HFF-Myc (cell line): ENCODE data around the gene NDUFS8.
A peak's percentile ranks its signal among the peaks of the same experiment; 100 is the strongest.

Experiments
- DNase-seq: peaks from one replicate; pipeline ENCODE4 v3.0.0-alpha.2; 2011; ENCODE audit warnings: low read depth; ENCODE audit errors: extremely low read depth
- H3K4me3 ChIP-seq: replicated peaks from 2 replicates; pipeline ENCODE4 v1.5.1; 2011; ENCODE audit warnings: low read depth, mild to moderate bottlenecking, control low read depth, low read length
- TF ChIP-seq, protein P1 (sequence below): IDR thresholded peaks from 2 replicates; pipeline ENCODE4 v1.5.1; 2012; ENCODE audit warnings: mild to moderate bottlenecking, low read depth, low read length, control low read depth; ENCODE audit errors: missing control alignments

Gene NDUFS8

DNA sequence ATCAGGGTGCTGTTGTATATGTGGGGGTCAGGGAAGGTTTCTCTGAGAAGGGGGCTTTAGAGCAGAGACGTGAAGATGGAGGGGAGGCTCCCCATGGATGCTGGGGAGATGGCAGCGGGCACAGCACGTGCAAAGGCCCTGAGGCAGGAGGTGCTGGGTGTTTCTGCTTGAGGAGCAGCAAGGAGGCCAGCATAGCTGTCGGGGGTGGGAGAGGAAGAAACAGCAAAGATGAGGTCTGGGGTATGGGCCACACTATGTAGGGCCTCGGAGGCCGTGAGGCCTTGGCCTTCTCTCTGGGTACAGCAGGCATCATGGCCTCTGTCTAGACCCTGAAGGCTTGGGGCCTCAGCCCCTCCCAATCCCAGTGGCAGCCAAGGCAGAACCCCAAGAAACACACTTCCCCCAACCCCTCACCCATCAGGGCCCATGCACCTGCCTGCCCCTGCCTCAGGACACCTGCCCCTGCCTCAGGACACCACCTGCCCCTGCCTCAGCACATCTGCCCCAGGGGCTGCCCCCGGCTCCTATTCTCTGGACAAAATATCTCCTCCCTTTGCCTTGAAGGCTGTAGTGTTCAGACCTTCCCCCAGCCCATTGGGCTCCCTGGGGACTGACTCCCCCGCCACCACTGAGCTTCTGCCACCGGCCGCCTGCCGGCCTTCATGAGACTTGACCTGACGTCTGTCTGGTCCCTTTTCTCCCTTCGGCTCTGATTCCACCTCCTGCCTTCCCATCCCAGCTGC is 14.1 kb upstream of the NDUFS8 start:
- TF ChIP-seq, protein P1, sequence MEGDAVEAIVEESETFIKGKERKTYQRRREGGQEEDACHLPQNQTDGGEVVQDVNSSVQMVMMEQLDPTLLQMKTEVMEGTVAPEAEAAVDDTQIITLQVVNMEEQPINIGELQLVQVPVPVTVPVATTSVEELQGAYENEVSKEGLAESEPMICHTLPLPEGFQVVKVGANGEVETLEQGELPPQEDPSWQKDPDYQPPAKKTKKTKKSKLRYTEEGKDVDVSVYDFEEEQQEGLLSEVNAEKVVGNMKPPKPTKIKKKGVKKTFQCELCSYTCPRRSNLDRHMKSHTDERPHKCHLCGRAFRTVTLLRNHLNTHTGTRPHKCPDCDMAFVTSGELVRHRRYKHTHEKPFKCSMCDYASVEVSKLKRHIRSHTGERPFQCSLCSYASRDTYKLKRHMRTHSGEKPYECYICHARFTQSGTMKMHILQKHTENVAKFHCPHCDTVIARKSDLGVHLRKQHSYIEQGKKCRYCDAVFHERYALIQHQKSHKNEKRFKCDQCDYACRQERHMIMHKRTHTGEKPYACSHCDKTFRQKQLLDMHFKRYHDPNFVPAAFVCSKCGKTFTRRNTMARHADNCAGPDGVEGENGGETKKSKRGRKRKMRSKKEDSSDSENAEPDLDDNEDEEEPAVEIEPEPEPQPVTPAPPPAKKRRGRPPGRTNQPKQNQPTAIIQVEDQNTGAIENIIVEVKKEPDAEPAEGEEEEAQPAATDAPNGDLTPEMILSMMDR = no peak
- no peak for DNase-seq
- H3K4me3 ChIP-seq = no peak overlapping the region

DNA sequence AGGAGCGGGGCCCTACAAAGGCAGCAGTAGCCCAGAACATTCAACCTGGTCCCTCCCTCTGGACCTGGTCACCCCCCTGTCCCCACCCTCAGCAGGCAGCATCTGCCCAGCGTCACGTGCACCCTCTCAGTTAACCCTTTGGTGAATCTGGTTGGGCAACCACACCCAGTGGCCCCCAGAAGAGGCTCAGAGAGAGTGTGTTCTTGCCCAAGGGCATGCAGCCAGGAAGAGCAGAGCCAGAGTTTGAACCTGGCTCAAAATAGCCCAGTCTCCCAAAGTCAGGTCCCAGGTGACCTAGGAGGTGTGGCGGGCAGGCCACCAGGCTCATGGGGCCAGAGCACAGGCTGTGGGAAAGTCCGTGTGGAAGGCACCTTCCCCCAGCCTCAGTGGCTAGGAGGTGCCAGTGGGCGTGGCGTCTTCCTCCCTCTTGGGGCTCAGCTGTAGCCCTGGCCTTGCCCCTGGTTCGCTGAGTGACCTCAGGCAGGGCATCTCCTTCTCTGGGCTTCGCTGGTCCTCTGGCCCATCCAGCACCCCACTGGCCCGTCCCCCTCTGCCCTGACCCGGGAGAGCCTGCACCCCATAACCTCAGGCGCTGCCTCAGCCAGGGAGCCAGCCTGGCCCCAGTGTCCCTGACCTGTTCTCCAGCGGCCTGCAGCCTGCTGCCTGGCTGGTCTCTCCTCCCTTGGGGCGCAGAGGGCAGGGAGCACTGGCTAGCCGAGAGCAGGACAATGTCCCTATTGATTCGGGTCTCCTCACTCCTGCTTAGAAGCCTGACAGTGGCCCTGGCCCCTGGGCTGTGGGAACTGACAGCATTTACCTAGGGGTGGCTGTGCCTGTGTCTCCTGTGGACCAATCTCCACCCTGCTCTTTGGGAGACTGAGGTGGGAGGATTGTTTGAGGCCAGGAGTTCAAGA is 13.3 kb upstream of the NDUFS8 start:
- TF ChIP-seq, protein P1 = no peak
- H3K4me3 ChIP-seq = no peak overlapping the region
- DNase-seq = no peak

DNA sequence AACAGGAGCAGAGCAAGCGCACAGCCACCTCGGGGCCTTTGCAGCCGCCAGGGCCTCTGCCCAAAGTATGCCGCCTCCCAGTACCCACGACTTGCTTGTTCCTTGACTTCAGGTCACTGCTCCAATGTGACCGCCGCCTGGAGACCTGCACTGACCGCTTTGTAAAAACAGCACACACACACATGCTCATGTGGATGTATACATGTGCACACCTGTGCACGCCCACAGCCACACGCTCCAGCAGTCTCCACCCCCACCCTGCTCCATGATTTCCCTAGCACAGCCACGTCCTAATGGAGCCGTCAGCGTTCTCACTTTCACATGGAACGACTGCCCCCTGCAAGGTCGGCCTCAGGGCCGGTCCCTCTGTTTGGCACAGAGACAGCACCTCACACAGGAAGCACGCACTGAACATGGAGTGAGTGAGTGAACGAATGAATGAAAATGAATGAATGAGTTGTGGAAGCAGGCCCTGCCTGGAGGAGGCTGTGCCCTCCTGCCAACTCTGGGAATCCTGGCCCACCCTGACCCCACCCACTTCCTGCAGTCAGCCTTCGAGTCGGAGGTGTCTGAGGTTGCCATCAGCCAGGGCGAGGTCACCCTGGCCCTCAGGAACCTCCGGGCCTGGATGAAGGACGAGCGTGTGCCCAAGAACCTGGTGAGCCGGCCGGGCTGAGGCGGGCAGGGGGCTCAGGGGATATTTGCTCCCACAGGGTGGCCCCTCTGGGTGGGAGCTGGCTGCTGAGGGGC is 12.3 kb upstream of the NDUFS8 start:
- no peak overlapping the region for H3K4me3 ChIP-seq
- no peak for DNase-seq
- TF ChIP-seq, protein P1 = no peak

DNA sequence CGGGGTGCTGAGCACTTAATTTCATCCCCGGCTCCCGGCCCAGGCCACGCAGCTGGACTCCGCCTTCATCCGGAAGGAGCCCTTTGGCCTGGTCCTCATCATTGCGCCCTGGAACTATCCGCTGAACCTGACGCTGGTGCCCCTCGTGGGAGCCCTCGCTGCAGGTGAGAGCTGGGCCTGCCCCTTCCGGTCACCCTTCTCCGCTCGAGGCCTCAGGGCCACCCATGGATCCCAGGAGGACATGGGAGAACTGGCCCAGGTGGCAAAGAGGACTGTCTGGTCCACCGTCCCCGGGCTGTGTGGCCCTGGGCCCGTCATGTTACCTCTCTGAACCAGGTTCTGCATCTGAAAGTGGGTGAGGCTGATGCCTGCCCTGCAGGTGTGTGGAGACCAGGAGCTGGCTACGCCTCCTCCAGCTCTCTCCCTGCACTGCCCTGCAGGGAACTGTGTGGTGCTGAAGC is 11.7 kb upstream of the NDUFS8 start:
- TF ChIP-seq, protein P1 = no peak
- no peak for DNase-seq
- no peak overlapping the region for H3K4me3 ChIP-seq

DNA sequence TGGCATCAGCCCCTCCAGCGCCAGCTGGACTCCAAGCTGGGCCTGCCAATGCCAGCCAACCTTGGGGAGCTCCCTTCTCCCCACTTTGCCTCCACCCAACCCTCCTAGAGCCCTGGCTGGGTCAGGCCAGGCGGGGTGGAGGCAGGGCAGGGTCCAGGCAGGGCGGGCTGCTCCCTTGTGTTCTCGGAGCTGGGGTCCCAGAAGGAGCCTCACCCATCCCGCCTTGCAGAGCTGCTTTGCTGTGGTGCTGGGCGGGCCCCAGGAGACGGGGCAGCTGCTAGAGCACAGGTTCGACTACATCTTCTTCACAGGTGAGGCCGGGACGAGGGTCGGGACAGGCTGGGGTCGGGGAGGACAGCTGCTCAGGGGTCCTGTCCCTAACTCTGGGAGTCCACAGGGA is 11.0 kb upstream of the NDUFS8 start:
- no peak for DNase-seq
- TF ChIP-seq, protein P1 = no peak

DNA sequence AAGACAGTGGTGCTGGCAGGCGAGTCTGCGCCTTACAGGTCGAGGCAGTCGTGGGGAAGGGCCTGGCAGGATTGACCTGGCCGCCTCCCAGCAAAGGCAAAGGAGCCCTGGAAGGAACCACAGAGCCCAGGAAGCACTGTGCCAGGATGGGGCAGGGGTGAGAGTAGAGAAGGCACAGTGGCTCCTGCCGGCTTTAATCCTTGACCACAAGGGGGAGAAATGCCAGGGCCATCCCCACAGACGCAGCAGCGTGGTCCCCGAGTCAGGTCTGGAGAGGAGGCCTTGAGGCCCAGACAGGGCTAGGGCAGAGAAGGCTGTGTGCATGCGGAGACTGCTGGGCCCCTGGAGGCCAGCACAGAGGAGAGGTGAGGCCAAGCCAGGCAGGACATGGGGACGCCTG is 9.9 kb upstream of the NDUFS8 start:
- TF ChIP-seq, protein P1 = peak; percentile 42
- no peak for DNase-seq
- no peak overlapping the region for H3K4me3 ChIP-seq

More for the DNA sequence above, 11.0 kb upstream of the NDUFS8 start:
- no peak overlapping the region for H3K4me3 ChIP-seq
